NCI-H1048 (cell line): ENCODE data around the gene CPPED1.
"Not testable (repeated sequence)": the region's sequence is repeated elsewhere in the genome, so short reads cannot be mapped to it uniquely, and the experiment has no call there.

Experiments
- DNase-seq: peaks from one replicate; lab custom pipeline; 2025; lab: John Stamatoyannopoulos, UW

CPPED1 gene

GRCh38 chr16:12766853-12767252 is 36.8 kb downstream of the CPPED1 start:
- no peak for DNase-seq

- DNase-seq, result not testable (repeated sequence)
These were observed 37.5 kb downstream of the CPPED1 start for GRCh38 chr16:12766208-12766607.

GRCh38 chr16:12764813-12765488 is 38.7 kb downstream of the CPPED1 start:
- no peak for DNase-seq

GRCh38 chr16:12763517-12763916 is 40.2 kb downstream of the CPPED1 start:
- no peak for DNase-seq

GRCh38 chr16:12760819-12761611 is 42.7 kb downstream of the CPPED1 start:
- no peak for DNase-seq

GRCh38 chr16:12758670-12759558 is 44.8 kb downstream of the CPPED1 start:
- no peak for DNase-seq

GRCh38 chr16:12758031-12758669 is 45.5 kb downstream of the CPPED1 start:
- DNase-seq, result no peak

- DNase-seq, result no peak
These were observed 46.1 kb downstream of the CPPED1 start for GRCh38 chr16:12757546-12757945.

- no peak for DNase-seq
These were observed 48.7 kb downstream of the CPPED1 start for GRCh38 chr16:12754824-12755543.

- no peak for DNase-seq
These were observed 50.3 kb downstream of the CPPED1 start for GRCh38 chr16:12753203-12754023.

- no peak for DNase-seq
These were observed 51.5 kb downstream of the CPPED1 start for GRCh38 chr16:12752159-12752558.

- DNase-seq, result no peak
These were observed 53.2 kb downstream of the CPPED1 start for GRCh38 chr16:12750554-12750918.

GRCh38 chr16:12749076-12749475 is 54.6 kb downstream of the CPPED1 start:
- no peak for DNase-seq

GRCh38 chr16:12747827-12748226 is 55.9 kb downstream of the CPPED1 start:
- no peak for DNase-seq

GRCh38 chr16:12747261-12747660 is 56.4 kb downstream of the CPPED1 start:
- DNase-seq, result no peak

- no peak for DNase-seq
These were observed 58.8 kb downstream of the CPPED1 start for GRCh38 chr16:12744860-12745259.

- DNase-seq, result no peak
These were observed 60.9 kb downstream of the CPPED1 start for GRCh38 chr16:12742741-12743140.

GRCh38 chr16:12740986-12741610 is 62.6 kb downstream of the CPPED1 start:
- no peak for DNase-seq

- no peak for DNase-seq
These were observed 63.9 kb downstream of the CPPED1 start for GRCh38 chr16:12739738-12740137.

GRCh38 chr16:12737563-12737962 is 66.1 kb downstream of the CPPED1 start:
- no peak for DNase-seq
